Measurements from ENCODE around the gene TYW3. TPM values are rescaled to one million over a fixed set of nuclear protein-coding genes. Genes with fewer than 3 reads are reported as not detected.

TYW3 gene
- total and polyA plus RNA-seq, 2 of the 8 experiments (the other 6 are each of a cell fraction or from before 2014, with no cell fraction given) = 6.9 to 31.4 TPM

- POLR2A ChIA-PET (ENCODE audit: partially characterized antibody) = no interaction called here
Measured at GRCh38 chr1:74785944-74786343, 53.0 kb downstream of the TYW3 start.

More at GRCh38 chr1:74785944-74786343, 53.0 kb downstream of the TYW3 start:
- Histone ChIP-seq H3K18ac (ENCODE audit: extremely low read depth, low read length) (no peak overlapping the region), H2BK5ac (ENCODE audit: low read depth, low read length) (no peak overlapping the region), H4K20me1 (replicated peaks in 1 of 2; ENCODE audit: control insufficient read depth in 1 of 2, insufficient read depth in 2 of 2, low read length in 2 of 2) (no peaks in the 10 kb centered on the region), H3K23ac (ENCODE audit: insufficient read length) (no peak overlapping the region), H4K91ac (replicated peaks; ENCODE audit: insufficient read length, low read length) (no peak overlapping the region), H4K5ac (ENCODE audit: insufficient read length, low read depth, low read length) (no peak overlapping the region), H3K4me3 (ENCODE audit: extremely low read depth in 1 of 4, insufficient read depth in 2 of 4, low read depth in 3 of 4, low read length in 4 of 4) (no peak overlapping the region), H2AFZ (ENCODE audit: low read length) (no peak overlapping the region), H3K79me2 (ENCODE audit: control insufficient read depth in 1 of 2, insufficient read depth in 2 of 2, low read length in 2 of 2) (no peaks in the 10 kb centered on the region), H3K14ac (ENCODE audit: insufficient read length) (no peak overlapping the region), H3K36me3 (ENCODE audit: control insufficient read depth in 2 of 4, insufficient read depth in 4 of 4, low read length in 3 of 4) (no peaks in the 10 kb centered on the region), H3K27ac (ENCODE audit: low read depth, low read length) (no peak overlapping the region), H2BK12ac (ENCODE audit: low read depth, low read length) (no peak overlapping the region), H3K9me3 (ENCODE audit: insufficient read depth in 2 of 2, low read depth in 1 of 2, low read length in 1 of 2) (no peaks in the 10 kb centered on the region), H2BK15ac (ENCODE audit: low read length) (no peak overlapping the region), H3K4me2 (ENCODE audit: insufficient read depth in 1 of 2, low read depth in 2 of 2, low read length in 2 of 2) (no peak overlapping the region), H2BK20ac (ENCODE audit: low read length) (no peak overlapping the region), H3K23me2 (ENCODE audit: low read depth, low read length) (no peaks in the 10 kb centered on the region; the same call in 1 of the 2 replicates), H4K8ac (ENCODE audit: extremely low read depth, insufficient read depth, low read length) (no peak overlapping the region), H3K4me1 (replicated peaks in 1 of 4; ENCODE audit: control insufficient read depth in 3 of 4, insufficient read depth in 4 of 4, low read length in 3 of 4) (peaks cover 0 to under 1% (median 0%) of the 10 kb centered on the region in 4 experiments; a peak in 2 of 7 replicates), H3K27me3 (replicated peaks in 1 of 4; ENCODE audit: control insufficient read depth in 3 of 4, extremely low read depth in 1 of 4, insufficient read depth in 3 of 4, low read length in 3 of 4) (no peaks in the 10 kb centered on the region), H2AK5ac (ENCODE audit: low read depth, low read length) (no peak overlapping the region), H2BK120ac (replicated peaks; ENCODE audit: low read depth, low read length) (no peak overlapping the region), H3K4ac (replicated peaks; ENCODE audit: insufficient read length, low read depth, low read length) (no peak overlapping the region), H3K56ac (replicated peaks; ENCODE audit: insufficient read length, low read depth, low read length) (no peak overlapping the region), H3K79me1 (ENCODE audit: low read depth, low read length) (no peaks in the 10 kb centered on the region), H3K9ac (replicated peaks in 1 of 4; ENCODE audit: extremely low read depth in 1 of 4, low read depth in 3 of 4, low read length in 3 of 4) (no peak overlapping the region)
- TF ChIP-seq MAX (IDR thresholded peaks at IDR 0.05) = no peak
- CTCF ChIA-PET (ENCODE audit: partially characterized antibody) = interaction anchor here (0.7 to 1.3 kb wide), 5 partner anchors 8 to 417 kb away, joined by 3 to 7 read pairs (median 3); partner anchors contain the start of gene TYW3
- FAIRE-seq = no peak
- DNase-seq (ENCODE audit: low read depth in 1 of 2, low spot score in 2 of 2) = no peak
